GM12878 (cell line): ENCODE data around the gene CTDP1. TPM values are rescaled to one million over a fixed set of nuclear protein-coding genes. Genes with fewer than 3 reads are reported as not detected.

ENCODE experiments used
- ATAC-seq: fragments of 200-7000 bp; cut with Tn5 transposase; 3 replicates; pipeline ENCODE4 v1.9.1; 2020; ENCODE audit warnings: mild to moderate bottlenecking, moderate library complexity
- BruUV-seq: library from RNA; stranded (reverse); fragments of 400-500 nt; replicated peaks from 2 replicates; lab custom pipeline; 2021; lab: Mats Ljungman, UMichigan
- CTCF ChIA-PET: fragments of 300-600 bp; sonication (Branson Sonifier 250); formaldehyde crosslinking; extraction: SDS; loops from one replicate; lab custom pipeline; 2021; ENCODE audit warnings: inconsistent platforms; lab: Yijun Ruan, JAX
- POLR2A ChIA-PET: fragments of 350-600 bp; formaldehyde crosslinking; extraction: SDS; loops from one replicate; lab custom pipeline; 2021; ENCODE audit warnings: inconsistent platforms; lab: Charles Lee
- RAD21 ChIA-PET: fragments of 300-600 bp; sonication (Branson Sonifier 250); formaldehyde crosslinking; loops from one replicate; lab custom pipeline; 2023; ENCODE audit warnings: antibody characterized with exemption; ENCODE audit not compliant: unreplicated experiment; lab: Charles Lee
- SMC1A ChIA-PET: fragments of 300-600 bp; sonication (Branson Sonifier 250); formaldehyde crosslinking; loops from one replicate; lab custom pipeline; 2023; ENCODE audit not compliant: unreplicated experiment, uncharacterized antibody; lab: Charles Lee
- DNase-seq: peaks from one replicate; pipeline ENCODE4 v3.0.0-alpha.2; 2011; ENCODE audit warnings: low read depth, low spot score
- FAIRE-seq: peaks from 3 replicates; lab custom pipeline; 2011; peaks lifted over from hg19 to GRCh38; lab: Jason Lieb, UNC
- H2AFZ ChIP-seq: 2 replicates; pipeline ENCODE4 v1.6.0; 2011; ENCODE audit warnings: low read depth, low read length, control low read depth; ENCODE audit not compliant: control insufficient read depth
- H3K27ac ChIP-seq: 2 replicates; pipeline ENCODE4 v1.5.1; 2011; ENCODE audit warnings: control low read depth; ENCODE audit not compliant: control insufficient read depth, insufficient read depth
- H3K27me3 ChIP-seq, 2 experiments: replicated peaks in 1 of 2; 2 replicates each; pipeline versions ENCODE4 v1.6.0 to v1.6.1; 2011; ENCODE audit warnings: low read length in 1 of 2; ENCODE audit not compliant: control insufficient read depth in 2 of 2, insufficient read depth in 2 of 2
- H3K36me3 ChIP-seq, 2 experiments: 2 replicates each; pipeline ENCODE4 v1.5.1; 2011; ENCODE audit warnings: low read length in 1 of 2; ENCODE audit not compliant: control insufficient read depth in 2 of 2, insufficient read depth in 2 of 2
- H3K4me1 ChIP-seq: 2 replicates; pipeline ENCODE4 v1.6.1; 2011; ENCODE audit warnings: mild to moderate bottlenecking, low read length, moderate library complexity, mixed read lengths; ENCODE audit not compliant: control insufficient read depth, insufficient read depth
- H3K4me2 ChIP-seq: 2 replicates; pipeline ENCODE4 v1.6.0; 2011; ENCODE audit warnings: control low read depth; ENCODE audit not compliant: control insufficient read depth, insufficient read depth
- H3K4me3 ChIP-seq: fragments of 200-600 bp; sonication (generic); 2 replicates; pipeline ENCODE4 v1.5.1; 2016
- H3K79me2 ChIP-seq: 2 replicates; pipeline ENCODE4 v1.6.0; 2011; ENCODE audit warnings: low read length; ENCODE audit not compliant: control insufficient read depth, insufficient read depth
- H3K9ac ChIP-seq: 2 replicates; pipeline ENCODE4 v1.8.0; 2011; ENCODE audit warnings: low read length, control low read depth, mixed read lengths; ENCODE audit not compliant: control insufficient read depth, insufficient read depth
- H3K9me3 ChIP-seq: replicated peaks from 3 replicates; pipeline ENCODE4 v1.5.1; 2011; ENCODE audit warnings: mild to moderate bottlenecking, low read length; ENCODE audit not compliant: control insufficient read depth, insufficient read depth
- H4K20me1 ChIP-seq: 2 replicates; pipeline ENCODE4 v1.6.0; 2011; ENCODE audit not compliant: control insufficient read depth, insufficient read depth
- ATF2 ChIP-seq: IDR thresholded peaks from 2 replicates; pipeline ENCODE4 v1.6.1; 2012; ENCODE audit warnings: low read length, inconsistent platforms
- CEBPZ ChIP-seq: fragments of 150-350 bp; IDR thresholded peaks from 2 replicates; pipeline ENCODE4 v1.6.1; 2016; ENCODE audit warnings: low read depth, low read length
- CHD4 ChIP-seq: fragments of 200-600 bp; sonication (generic); IDR thresholded peaks from 2 replicates; pipeline ENCODE4 v1.6.1; 2016; ENCODE audit warnings: mild to moderate bottlenecking
- ELK1 ChIP-seq: IDR thresholded peaks from 2 replicates; pipeline ENCODE4 v1.6.1; 2012; ENCODE audit warnings: low read depth, low read length, improper control_type of control experiment
- JUND ChIP-seq: IDR thresholded peaks from 2 replicates; pipeline ENCODE4 v1.6.1; 2012; ENCODE audit warnings: low read depth, mild to moderate bottlenecking, low read length, improper control_type of control experiment, moderate library complexity
- MYC ChIP-seq: IDR thresholded peaks from 2 replicates; pipeline ENCODE4 v1.6.1; 2011; ENCODE audit warnings: mild to moderate bottlenecking, low read length, moderate library complexity, inconsistent platforms; ENCODE audit not compliant: insufficient read depth, insufficient replicate concordance, insufficient read length, severe bottlenecking
- NFXL1 ChIP-seq: fragments of 450-650 bp; IDR thresholded peaks from 2 replicates; pipeline ENCODE4 v1.6.1; 2017; ENCODE audit warnings: antibody characterized with exemption, mild to moderate bottlenecking, borderline replicate concordance
- NFYB ChIP-seq: IDR thresholded peaks from 2 replicates; pipeline ENCODE4 v1.6.1; 2011; ENCODE audit warnings: low read depth, mild to moderate bottlenecking, low read length, improper control_type of control experiment, moderate library complexity; ENCODE audit not compliant: insufficient read depth
- SIN3A ChIP-seq: IDR thresholded peaks from 2 replicates; pipeline ENCODE4 v1.6.1; 2012; ENCODE audit warnings: low read depth, low read length, improper control_type of control experiment
- SMAD1 ChIP-seq: fragments of 450-650 bp; IDR thresholded peaks from 2 replicates; pipeline ENCODE4 v1.6.1; 2018; ENCODE audit warnings: mild to moderate bottlenecking, low read depth; ENCODE audit not compliant: partially characterized antibody
- ZNF217 ChIP-seq: fragments of 450-650 bp; IDR thresholded peaks from 2 replicates; pipeline ENCODE4 v1.6.1; 2017; ENCODE audit warnings: antibody characterized with exemption, mild to moderate bottlenecking
- WGBS: methylation state at CpG from one replicate; pipeline ENCODE4 v1.1.6; 2016; ENCODE audit warnings: low lambda C conversion rate; ENCODE audit not compliant: insufficient replicate concordance, insufficient coverage; ENCODE audit errors: missing lambda C conversion rate; 5-methylcytosine and 5-hydroxymethylcytosine counted together
- in situ Hi-C: fragments of 300-500 bp; cut with MboI; formaldehyde crosslinking; loops from 9 replicates; pipeline ENCODE4 v1.14.3; 2018; ENCODE audit warnings: mixed read lengths
- intact Hi-C: fragments of 100-400 bp; cut with micrococcal nuclease; formaldehyde crosslinking; loops from one replicate; pipeline ENCODE4 v1.14.2; 2022; ENCODE audit not compliant: unreplicated experiment
- polyA plus RNA-seq, 11 experiments: library from polyadenylated mRNA; depleted of rRNA in 4 of 11; unstranded in 6 of 11; stranded (reverse) in 5 of 11; fragments of >200 nt; fragmentation: Nextera tagmentation in 4 of 11; fragmentation: Illumina TruSeq in 1 of 11; extraction: Ambion mirVana in 4 of 11; extraction: Trizol in 1 of 11; gene quantifications; 1 replicate in 1 of 11; 2 replicates in 10 of 11; pipeline versions ENCODE4 v1.2.1 to v1.2.3, GENCODE V29; 2011 to 2016; ENCODE audit warnings: inconsistent platforms in 2 of 11, missing spikeins in 2 of 11, low read depth in 1 of 11
- total RNA-seq, 4 experiments: library from RNA; depleted of rRNA in 3 of 4; stranded (reverse); fragments of >200 nt in 3 of 4; fragmentation: Illumina TruSeq in 1 of 4; extraction: Trizol in 1 of 4; gene quantifications; 2 replicates each; pipeline versions ENCODE4 v1.2.1 to v1.2.3, GENCODE V29; 2013 to 2021

Gene CTDP1
- total and polyA plus RNA-seq, 10 of the 15 experiments (the other 5 are each of a cell fraction or from before 2014, with no cell fraction given) = 0.32 to 31.3 (median 8.8) TPM

DNA sequence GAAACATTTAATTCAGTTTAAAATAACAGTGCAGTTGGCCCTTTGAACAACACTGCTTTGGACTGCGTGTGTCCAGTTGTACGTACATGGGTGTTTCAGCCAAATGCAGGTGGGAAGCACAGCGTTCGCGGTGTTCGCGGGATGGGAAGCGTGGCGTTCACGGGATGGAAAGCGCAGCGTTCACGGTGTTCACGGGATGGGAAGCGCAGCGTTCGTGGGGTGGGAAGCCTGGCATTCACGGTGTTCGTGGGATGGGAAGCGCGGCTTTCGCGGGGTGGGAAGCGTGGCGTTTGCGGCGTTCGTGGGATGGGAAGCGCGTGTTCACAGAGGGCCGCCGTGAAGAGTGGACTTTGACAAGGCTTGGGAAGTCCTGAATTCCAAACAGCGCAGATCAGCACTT is 47.6 kb downstream of the CTDP1 start (continued):
- TF ChIP-seq SIN3A (no peak), CHD4 (no peak), JUND (no peak)

DNA sequence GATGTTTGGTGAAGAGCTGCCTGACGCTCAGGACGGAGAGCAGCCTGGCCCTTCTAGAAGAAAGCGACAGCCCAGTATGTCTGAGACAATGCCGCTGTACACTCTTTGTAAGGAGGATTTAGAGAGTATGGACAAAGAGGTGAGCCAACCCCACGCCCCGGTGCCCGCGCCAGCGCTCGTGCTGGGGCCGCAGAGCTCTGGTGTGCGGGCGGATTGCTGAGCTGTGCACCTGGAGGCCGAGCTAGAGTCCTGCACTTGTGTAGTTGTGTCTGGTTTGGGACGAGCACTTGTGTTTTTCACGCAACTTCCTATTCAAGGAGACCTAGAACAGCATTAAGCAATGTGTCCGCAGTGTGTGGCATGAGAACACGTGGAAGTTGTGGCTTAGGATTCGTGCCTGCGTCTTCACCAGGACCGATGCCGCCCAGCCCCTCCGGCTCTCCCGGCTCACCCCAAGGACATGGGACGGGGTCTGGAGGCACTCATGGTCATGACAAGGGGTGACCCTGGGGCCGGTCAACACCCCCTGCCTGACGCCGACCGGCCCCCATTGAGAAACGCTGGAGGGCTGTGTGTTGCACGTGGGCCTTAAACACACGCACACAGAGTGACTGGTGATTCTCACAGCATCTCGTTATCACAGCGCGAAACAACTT is 49.5 kb downstream of the CTDP1 start:
- no peak for DNase-seq
- no TSS peak for BruUV-seq
- CTCF ChIA-PET = no interaction called here

More for the DNA sequence above, 49.5 kb downstream of the CTDP1 start:
- 98% methylated on average over 35 of the region's 35 CpGs for WGBS
- Histone ChIP-seq H3K4me2 (no peak overlapping the region), H3K27ac (no peak overlapping the region), H4K20me1 (no peaks in the 10 kb centered on the region), H3K79me2 (no peaks in the 10 kb centered on the region), H3K9me3 (peaks cover 25% of the 10 kb centered on the region), H2AFZ (no peak overlapping the region), H3K27me3 (no peaks in the 10 kb centered on the region), H3K4me1 (no peaks in the 10 kb centered on the region), H3K4me3 (no peak overlapping the region), H3K9ac (no peak overlapping the region), H3K36me3 (peaks cover 25 to 40% of the 10 kb centered on the region in 2 experiments)
- TF ChIP-seq NFXL1 (no peak), ELK1 (no peak), ZNF217 (no peak), NFYB (no peak), MYC (no peak), ATF2 (no peak), SMAD1 (no peak), CEBPZ (no peak), CHD4 (no peak)
- ChIA-PET POLR2A (no interaction called here), SMC1A (no interaction called here), RAD21 (no interaction called here)
- in situ Hi-C loops = no loop called here
- no peak for FAIRE-seq
- ATAC-seq = no peak
- intact Hi-C loops = no loop called here
